PC-3 (cell line): Measurements from ENCODE around the gene OR2AE1. TPM values are rescaled to one million over a fixed set of nuclear protein-coding genes. Genes with fewer than 3 reads are reported as not detected.

Experiments used
- ATAC-seq: fragments of 200-7000 bp; cut with Tn5 transposase; 2 replicates; pipeline ENCODE4 v1.9.1; 2020; ENCODE audit warnings: mild to moderate bottlenecking, moderate library complexity
- BruUV-seq: library from RNA; stranded (reverse); fragments of 400-500 nt; replicated peaks from 2 replicates; lab custom pipeline; 2021; lab: Mats Ljungman, UMichigan
- CTCF ChIA-PET: fragments of 300-600 bp; sonication (Branson Sonifier 250); formaldehyde crosslinking; loops from one replicate; lab custom pipeline; 2022; ENCODE audit warnings: antibody characterized with exemption; lab: Charles Lee
- POLR2A ChIA-PET: fragments of 300-600 bp; sonication (Branson Sonifier 250); formaldehyde crosslinking; loops from one replicate; lab custom pipeline; 2022; ENCODE audit warnings: antibody characterized with exemption; ENCODE audit not compliant: unreplicated experiment; lab: Charles Lee
- DNase-seq: peaks from one replicate; pipeline ENCODE4 v3.0.0-alpha.2; 2015
- H2AFZ ChIP-seq: fragments of 300-600 bp; sonication (generic); 2 replicates; pipeline ENCODE4 v1.6.0; 2016; ENCODE audit warnings: antibody characterized with exemption, low read length
- H3F3A ChIP-seq: fragments of 300-600 bp; sonication (generic); one replicate; pipeline ENCODE4 v1.6.0; 2017; ENCODE audit warnings: antibody characterized with exemption, low read length, control low read depth, mild to moderate bottlenecking; ENCODE audit not compliant: unreplicated experiment
- H3K27ac ChIP-seq: fragments of 300-600 bp; sonication (generic); 2 replicates; pipeline ENCODE4 v1.5.1; 2016; ENCODE audit warnings: mild to moderate bottlenecking, low read length
- H3K27me3 ChIP-seq: fragments of 300-600 bp; sonication (generic); 2 replicates; pipeline ENCODE4 v1.6.1; 2016; ENCODE audit warnings: low read length, mixed read lengths
- H3K36me3 ChIP-seq: fragments of 300-600 bp; sonication (generic); 2 replicates; pipeline ENCODE4 v1.6.1; 2016; ENCODE audit warnings: low read depth, mixed run types, low read length, mixed read lengths
- H3K4me1 ChIP-seq: fragments of 300-600 bp; sonication (generic); 2 replicates; pipeline ENCODE4 v1.5.1; 2016; ENCODE audit warnings: low read length; ENCODE audit not compliant: insufficient read depth
- H3K4me2 ChIP-seq: fragments of 300-600 bp; sonication (generic); 2 replicates; pipeline ENCODE4 v1.6.0; 2016; ENCODE audit warnings: low read length
- H3K4me3 ChIP-seq: fragments of 300-600 bp; sonication (generic); 2 replicates; pipeline ENCODE4 v1.5.1; 2016; ENCODE audit warnings: mild to moderate bottlenecking, low read length, mixed read lengths
- H3K79me2 ChIP-seq: fragments of 300-600 bp; sonication (generic); 2 replicates; pipeline ENCODE4 v1.6.1; 2017; ENCODE audit warnings: low read length, mixed read lengths
- H3K9ac ChIP-seq: fragments of 300-600 bp; sonication (generic); 2 replicates; pipeline ENCODE4 v1.6.0; 2016; ENCODE audit warnings: mild to moderate bottlenecking, low read length
- H3K9me2 ChIP-seq: fragments of 300-600 bp; sonication (generic); replicated peaks from 2 replicates; pipeline ENCODE4 v1.6.1; 2016; ENCODE audit warnings: mixed run types, low read length, mixed read lengths
- H3K9me3 ChIP-seq: fragments of 300-600 bp; sonication (generic); 2 replicates; pipeline ENCODE4 v1.6.1; 2016; ENCODE audit warnings: low read length, mixed read lengths
- H4K20me1 ChIP-seq: fragments of 300-600 bp; sonication (generic); 2 replicates; pipeline ENCODE4 v1.6.1; 2016; ENCODE audit warnings: low read length, mixed read lengths
- CTCF ChIP-seq: fragments of 300-600 bp; sonication (generic); conservative IDR thresholded peaks from 2 replicates; pipeline ENCODE4 v1.5.1; 2017; ENCODE audit warnings: antibody characterized with exemption, low read depth, mild to moderate bottlenecking, low read length
- EZH2 ChIP-seq: fragments of 300-600 bp; sonication (generic); IDR thresholded peaks from one replicate; pipeline ENCODE4 v1.6.1; 2017; ENCODE audit warnings: antibody characterized with exemption, mild to moderate bottlenecking, low read length; ENCODE audit not compliant: unreplicated experiment
- EZH2phosphoT487 ChIP-seq: fragments of 300-600 bp; sonication (generic); IDR thresholded peaks from 2 replicates; pipeline ENCODE4 v1.6.1; 2018; ENCODE audit warnings: mild to moderate bottlenecking, antibody characterized with exemption, low read length, borderline replicate concordance
- intact Hi-C: fragments of 100-400 bp; cut with micrococcal nuclease; formaldehyde crosslinking; loops from 2 replicates; pipeline ENCODE4 v1.9.0; 2023
- total RNA-seq: library from RNA; depleted of rRNA; stranded (reverse); fragments of >200 nt; gene quantifications from 2 replicates; pipeline ENCODE4 v1.2.3, GENCODE V29; 2014

The OR2AE1 gene
- total RNA-seq, 1 experiment from 2014 or later, result 0.18 TPM

- Histone ChIP-seq H4K20me1 (peaks cover 6% of the 10 kb centered on the region; the same call in 1 of the 2 replicates), H3K9me2 (no peaks in the 10 kb centered on the region), H3K9ac (peak overlapping the region; percentile 94), H3K27me3 (no peaks in the 10 kb centered on the region), H3K4me1 (peaks cover 16% of the 10 kb centered on the region), H3K36me3 (peaks cover 5% of the 10 kb centered on the region), H3K9me3 (no peaks in the 10 kb centered on the region), H3K4me3 (peak overlapping the region; percentile 94), H3K27ac (no peak overlapping the region), H3K4me2 (peak overlapping the region; percentile 97), H3F3A (no peaks in the 10 kb centered on the region), H3K79me2 (peaks cover 51% of the 10 kb centered on the region), H2AFZ (peak overlapping the region; percentile 95; the same call in 1 of the 2 replicates)
- DNase-seq (no peak), ATAC-seq (no peak)
- ChIA-PET POLR2A (interaction anchor here (1.0 kb wide), 1 partner anchor 9 kb away, joined by 3 read pairs; the partner anchor contains the start of gene GJC3), CTCF (no interaction called here)
- no peak for TF ChIP-seq CTCF
- no peak for TF ChIP-seq EZH2
- intact Hi-C loops, result no loop called here
- BruUV-seq, result no TSS peak
Observed at GRCh38 chr7:99920149-99920548, 43.3 kb upstream of the OR2AE1 start.

- H3K79me2 ChIP-seq, result peaks cover 52% of the 10 kb centered on the region
- H3K9me2 ChIP-seq, result no peaks in the 10 kb centered on the region
- POLR2A ChIA-PET, result interaction anchor here (1.0 kb wide), 1 partner anchor 10 kb away, joined by 3 read pairs; the partner anchor contains the start of gene GJC3
- no peak for TF ChIP-seq CTCF
- no peak for TF ChIP-seq EZH2
- no peak for TF ChIP-seq EZH2phosphoT487
- no peak for ATAC-seq
- no peaks in the 10 kb centered on the region for H3F3A ChIP-seq
- H3K9me3 ChIP-seq, result no peaks in the 10 kb centered on the region
- peak overlapping the region; percentile 47 for H3K27ac ChIP-seq
- peaks cover 6% of the 10 kb centered on the region; the same call in 1 of the 2 replicates for H4K20me1 ChIP-seq
- peak overlapping the region; percentile 94 for H3K9ac ChIP-seq
- peak overlapping the region; percentile 95 for H2AFZ ChIP-seq
- DNase-seq, result no peak
- intact Hi-C loops, result loop anchor here (2.0 to 5.0 kb wide), 2 partner anchors 129 to 302 kb away; partner anchors contain the start of genes ZSCAN21 and ZSCAN25
- CTCF ChIA-PET, result interaction anchor here (0.9 to 1.0 kb wide), 2 partner anchors 10 to 71 kb away, joined by 3 to 6 read pairs; no protein-coding TSS in a partner anchor
- H3K4me3 ChIP-seq, result peak overlapping the region; percentile 94
- peaks cover 5% of the 10 kb centered on the region for H3K36me3 ChIP-seq
- H3K4me1 ChIP-seq, result peaks cover 16% of the 10 kb centered on the region
- BruUV-seq, result TSS peak; percentile 85
- no peaks in the 10 kb centered on the region for H3K27me3 ChIP-seq
- H3K4me2 ChIP-seq, result peak overlapping the region; percentile 97
Observed at GRCh38 chr7:99919814-99920112, 42.9 kb upstream of the OR2AE1 start.
